Gastroesophageal sphincter (tissue), 3 donors: Measurements from ENCODE around the gene FSTL1.

Experiments used
- POLR2A ChIP-seq, 2 donors: fragments of 450-650 bp; IDR thresholded peaks; one replicate each; pipeline ENCODE4 v1.6.1; 2017; ENCODE audit warnings: antibody characterized with exemption in 2 of 2, mild to moderate bottlenecking in 2 of 2, moderate library complexity in 1 of 2
- TF ChIP-seq, protein P1 (sequence below), 4 experiments: fragments of 200-600 bp in 2 of 4; fragments of 450-650 bp in 2 of 4; sonication (generic) in 1 of 4; IDR thresholded peaks; one replicate each; pipeline ENCODE4 v1.5.1; 2017 to 2019; ENCODE audit warnings: antibody characterized with exemption in 4 of 4, mild to moderate bottlenecking in 2 of 4, moderate library complexity in 2 of 4

DNA sequence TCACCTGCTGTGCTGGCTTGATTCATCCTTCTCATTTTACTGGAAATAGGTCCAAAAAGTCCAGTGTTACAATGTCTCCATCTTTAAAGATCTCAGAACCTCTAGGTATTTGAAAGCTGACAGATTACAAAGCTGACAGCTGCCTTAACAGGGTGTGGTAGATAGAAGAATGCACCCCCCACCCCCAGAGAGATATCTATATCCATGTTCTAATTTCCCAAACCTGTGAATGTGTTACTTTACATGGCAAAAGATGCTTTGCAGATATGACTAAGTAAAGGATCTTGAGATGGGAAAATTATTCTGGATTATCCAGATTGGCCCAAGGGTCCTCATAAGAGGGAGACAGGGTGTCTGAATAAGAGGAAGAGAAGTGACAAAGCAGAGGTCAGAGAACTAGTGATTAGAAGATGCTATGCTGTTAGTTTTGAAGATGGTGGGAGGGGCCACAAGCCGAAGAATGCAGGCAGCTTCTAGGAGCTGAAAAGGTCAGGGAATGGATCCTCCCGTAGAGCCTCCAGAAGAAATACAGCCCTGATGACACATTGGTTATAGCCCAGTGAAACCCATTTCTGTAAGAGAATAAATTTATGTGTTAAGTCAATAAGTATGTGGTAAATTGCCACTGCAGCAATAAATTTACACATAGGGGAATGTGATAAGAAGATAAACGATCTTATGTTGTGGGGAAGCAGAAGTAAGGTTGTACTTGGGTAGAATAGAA is 21.5 kb upstream of the FSTL1 start:
- no peak for TF ChIP-seq POLR2A (IDR thresholded peaks at IDR 0.05)
- TF ChIP-seq, protein P1, sequence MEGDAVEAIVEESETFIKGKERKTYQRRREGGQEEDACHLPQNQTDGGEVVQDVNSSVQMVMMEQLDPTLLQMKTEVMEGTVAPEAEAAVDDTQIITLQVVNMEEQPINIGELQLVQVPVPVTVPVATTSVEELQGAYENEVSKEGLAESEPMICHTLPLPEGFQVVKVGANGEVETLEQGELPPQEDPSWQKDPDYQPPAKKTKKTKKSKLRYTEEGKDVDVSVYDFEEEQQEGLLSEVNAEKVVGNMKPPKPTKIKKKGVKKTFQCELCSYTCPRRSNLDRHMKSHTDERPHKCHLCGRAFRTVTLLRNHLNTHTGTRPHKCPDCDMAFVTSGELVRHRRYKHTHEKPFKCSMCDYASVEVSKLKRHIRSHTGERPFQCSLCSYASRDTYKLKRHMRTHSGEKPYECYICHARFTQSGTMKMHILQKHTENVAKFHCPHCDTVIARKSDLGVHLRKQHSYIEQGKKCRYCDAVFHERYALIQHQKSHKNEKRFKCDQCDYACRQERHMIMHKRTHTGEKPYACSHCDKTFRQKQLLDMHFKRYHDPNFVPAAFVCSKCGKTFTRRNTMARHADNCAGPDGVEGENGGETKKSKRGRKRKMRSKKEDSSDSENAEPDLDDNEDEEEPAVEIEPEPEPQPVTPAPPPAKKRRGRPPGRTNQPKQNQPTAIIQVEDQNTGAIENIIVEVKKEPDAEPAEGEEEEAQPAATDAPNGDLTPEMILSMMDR (IDR thresholded peaks at IDR 0.05): no peak
